NCI-H460 (cell line): ENCODE measurements around the gene RIIAD1. TPM values are rescaled to one million over a fixed set of nuclear protein-coding genes. Genes with fewer than 3 reads are reported as not detected.

Experiments
- DNase-seq: peaks from one replicate; pipeline ENCODE4 v3.0.0-alpha.2; 2016; ENCODE audit warnings: low read depth; ENCODE audit errors: extremely low read depth
- total RNA-seq: library from RNA; depleted of rRNA; stranded (reverse); fragments of >200 nt; shearing (Covaris generic); gene quantifications from 2 replicates; pipeline ENCODE4 v1.2.3, GENCODE V29; 2014

Gene RIIAD1
- total RNA-seq, 1 experiment from 2014 or later = not detected

- DNase-seq = no peak
These were observed 11.0 kb upstream of the RIIAD1 start for GRCh38 chr1:151710187-151710840.

GRCh38 chr1:151711044-151711800, 10.1 kb upstream of the RIIAD1 start:
- no peak for DNase-seq

GRCh38 chr1:151711951-151712350, 9.4 kb upstream of the RIIAD1 start:
- DNase-seq = no peak

GRCh38 chr1:151713044-151713443, 8.3 kb upstream of the RIIAD1 start:
- no peak for DNase-seq

GRCh38 chr1:151713874-151714273, 7.4 kb upstream of the RIIAD1 start:
- DNase-seq = no peak

GRCh38 chr1:151714820-151715725, 6.2 kb upstream of the RIIAD1 start:
- no peak for DNase-seq

GRCh38 chr1:151715726-151716404, 5.5 kb upstream of the RIIAD1 start:
- no peak for DNase-seq

- DNase-seq = no peak
These were observed 4.9 kb upstream of the RIIAD1 start for GRCh38 chr1:151716405-151716762.

GRCh38 chr1:151716771-151717631, 4.3 kb upstream of the RIIAD1 start, which contains the start of gene CELF3:
Gene CELF3, minus strand, starts transcription at chr1:151716803. Its CDS starts 783 bp downstream, at chr1:151716020.
- DNase-seq = no peak

GRCh38 chr1:151718011-151718431, 3.3 kb upstream of the RIIAD1 start:
- no peak for DNase-seq

GRCh38 chr1:151718666-151719065, 2.7 kb upstream of the RIIAD1 start:
- DNase-seq = no peak

GRCh38 chr1:151720125-151720524, 1.2 kb upstream of the RIIAD1 start:
- no peak for DNase-seq

- DNase-seq = no peak
These were observed 768 bp upstream of the RIIAD1 start for GRCh38 chr1:151720554-151720953.

GRCh38 chr1:151721788-151722510, 627 bp downstream of the RIIAD1 start:
- no peak for DNase-seq

GRCh38 chr1:151723726-151724370, 2.5 kb downstream of the RIIAD1 start:
- no peak for DNase-seq

GRCh38 chr1:151728151-151729054, 7.1 kb downstream of the RIIAD1 start:
- DNase-seq = no peak

GRCh38 chr1:151729157-151729965, 8.0 kb downstream of the RIIAD1 start:
- no peak for DNase-seq
